Measurements from ENCODE around the gene MARCHF3. TPM values are rescaled to one million over a fixed set of nuclear protein-coding genes. Genes with fewer than 3 reads are reported as not detected.
A peak's percentile ranks its signal among the peaks of the same experiment; 100 is the strongest.

The MARCHF3 gene
- total and polyA plus RNA-seq, 2 of the 13 experiments (the other 11 are each of a cell fraction or from before 2014, with no cell fraction given): 4.8 to 11.9 TPM

DNA sequence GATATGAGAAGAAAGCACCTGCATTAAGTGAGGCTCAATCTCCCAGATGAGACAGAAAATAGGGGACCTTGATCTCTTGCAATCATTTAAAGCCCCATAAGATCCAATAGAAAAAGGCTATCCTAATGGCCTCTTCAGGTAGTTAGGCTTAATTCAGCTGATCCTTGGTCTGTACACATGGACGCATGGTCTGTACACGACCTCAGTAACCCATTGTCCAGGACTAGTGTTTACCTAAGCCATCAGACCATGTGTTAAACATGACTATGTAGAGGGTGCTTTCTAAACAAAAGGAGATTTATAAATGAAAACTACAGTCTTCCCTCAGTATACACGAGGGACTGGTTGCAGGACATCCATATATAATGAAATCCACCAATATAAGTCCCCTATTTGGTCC lies 7.5 kb downstream of the MARCHF3 start (continued):
- TF ChIP-seq, protein P1, sequence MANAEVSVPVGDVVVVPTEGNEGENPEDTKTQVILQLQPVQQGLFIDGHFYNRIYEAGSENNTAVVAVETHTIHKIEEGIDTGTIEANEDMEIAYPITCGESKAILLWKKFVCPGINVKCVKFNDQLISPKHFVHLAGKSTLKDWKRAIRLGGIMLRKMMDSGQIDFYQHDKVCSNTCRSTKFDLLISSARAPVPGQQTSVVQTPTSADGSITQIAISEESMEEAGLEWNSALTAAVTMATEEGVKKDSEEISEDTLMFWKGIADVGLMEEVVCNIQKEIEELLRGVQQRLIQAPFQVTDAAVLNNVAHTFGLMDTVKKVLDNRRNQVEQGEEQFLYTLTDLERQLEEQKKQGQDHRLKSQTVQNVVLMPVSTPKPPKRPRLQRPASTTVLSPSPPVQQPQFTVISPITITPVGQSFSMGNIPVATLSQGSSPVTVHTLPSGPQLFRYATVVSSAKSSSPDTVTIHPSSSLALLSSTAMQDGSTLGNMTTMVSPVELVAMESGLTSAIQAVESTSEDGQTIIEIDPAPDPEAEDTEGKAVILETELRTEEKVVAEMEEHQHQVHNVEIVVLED (CRISPR knock-in tag; IDR thresholded peaks at IDR 0.05; ENCODE audit: borderline replicate concordance): no peak
- TF ChIP-seq ELF3 (CRISPR knock-in tag; IDR thresholded peaks at IDR 0.05): peak; percentile 63
- TF ChIP-seq MIER2 (CRISPR knock-in tag; IDR thresholded peaks at IDR 0.05): no peak
- peak; percentile 50 for TF ChIP-seq HHEX (CRISPR knock-in tag; IDR thresholded peaks at IDR 0.05)
- peak; percentile 70; the same call in 1 of the 2 replicates for TF ChIP-seq FOXK2 (IDR thresholded peaks at IDR 0.05)
- TF ChIP-seq ZBTB38 (CRISPR knock-in tag; IDR thresholded peaks at IDR 0.05): no peak
- peak; percentile 30; the same call in 1 of the 2 replicates for TF ChIP-seq KMT2B (CRISPR knock-in tag; IDR thresholded peaks at IDR 0.05)
- peak; percentile 49; the same call in 1 of the 2 replicates for TF ChIP-seq ZBTB20 (CRISPR knock-in tag; IDR thresholded peaks at IDR 0.05; ENCODE audit: borderline replicate concordance, low read depth)
- TF ChIP-seq ZNF780A (CRISPR knock-in tag; IDR thresholded peaks at IDR 0.05): no peak
- peak; percentile 71; the same call in 1 of the 2 replicates for TF ChIP-seq NFIC (IDR thresholded peaks at IDR 0.05; ENCODE audit: low read length)
- TF ChIP-seq JUNB (CRISPR knock-in tag; IDR thresholded peaks at IDR 0.05; ENCODE audit: borderline replicate concordance): no peak
- no peak for TF ChIP-seq ZBTB7B (CRISPR knock-in tag; IDR thresholded peaks at IDR 0.05)
- no peak for TF ChIP-seq IRF9 (CRISPR knock-in tag; IDR thresholded peaks at IDR 0.05; ENCODE audit: borderline replicate concordance)
- peak; percentile 67 for TF ChIP-seq FOXA1 (IDR thresholded peaks at IDR 0.05)
- peak; percentile 97 for TF ChIP-seq FOXA1 (CRISPR knock-in tag; IDR thresholded peaks at IDR 0.05)
- peak; percentile 90 for TF ChIP-seq MAX (IDR thresholded peaks at IDR 0.05)
- TF ChIP-seq ZNF260 (CRISPR knock-in tag; IDR thresholded peaks at IDR 0.05; ENCODE audit: borderline replicate concordance, low read depth): no peak
- TF ChIP-seq ZNF776 (CRISPR knock-in tag; IDR thresholded peaks at IDR 0.05): no peak
- peak; percentile 81; the same call in 1 of the 2 replicates for TF ChIP-seq FOXK1 (CRISPR knock-in tag; IDR thresholded peaks at IDR 0.05; ENCODE audit: borderline replicate concordance, low read depth)
- TF ChIP-seq FOXC1 (CRISPR knock-in tag; IDR thresholded peaks at IDR 0.05; ENCODE audit: borderline replicate concordance): no peak
- no peak for TF ChIP-seq SKI (IDR thresholded peaks at IDR 0.05; ENCODE audit: partially characterized antibody)
- TF ChIP-seq EZH2 (conservative IDR thresholded peaks at IDR 0.05; ENCODE audit: low read depth, low read length): no peak
- TF ChIP-seq GABPB1 (CRISPR knock-in tag; IDR thresholded peaks at IDR 0.05): no peak
- no peak for TF ChIP-seq EEA1 (CRISPR knock-in tag; IDR thresholded peaks at IDR 0.05; ENCODE audit: borderline replicate concordance)
- no peak for TF ChIP-seq MBNL3 (CRISPR knock-in tag; conservative IDR thresholded peaks at IDR 0.05)
- TF ChIP-seq ZBTB8A (CRISPR knock-in tag; IDR thresholded peaks at IDR 0.05; ENCODE audit: borderline replicate concordance, low read depth): no peak
- peak; percentile 86 for TF ChIP-seq TFAP4 (IDR thresholded peaks at IDR 0.05; ENCODE audit: borderline replicate concordance, low read depth)
- TF ChIP-seq NR2F1 (CRISPR knock-in tag; IDR thresholded peaks at IDR 0.05): peak; percentile 52 to 66; a peak in 3 of 4 replicates
- TF ChIP-seq ZNF782 (CRISPR knock-in tag; IDR thresholded peaks at IDR 0.05; ENCODE audit: borderline replicate concordance): no peak
- no peak for TF ChIP-seq ZNF670 (CRISPR knock-in tag; IDR thresholded peaks at IDR 0.05; ENCODE audit: borderline replicate concordance)
- TF ChIP-seq ZNF7 (CRISPR knock-in tag; IDR thresholded peaks at IDR 0.05): no peak
